ENCODE measurements around the gene FGD3. TPM values are rescaled to one million over a fixed set of nuclear protein-coding genes. Genes with fewer than 3 reads are reported as not detected.

Gene FGD3
- total and polyA plus RNA-seq, 9 of the 15 experiments (the other 6 are each of a cell fraction or from before 2014, with no cell fraction given) = 0.07 to 1.3 (median 0.29) TPM

- intact Hi-C loops (cut with micrococcal nuclease) = loop anchor here (5.0 kb wide), 1 partner anchor 106 kb away; no protein-coding TSS in a partner anchor
Measured at GRCh38 chr9:93001031-93001430, 53.7 kb downstream of the FGD3 start.

More at GRCh38 chr9:93001031-93001430, 53.7 kb downstream of the FGD3 start:
- Histone ChIP-seq H3K4me1 (replicated peaks in 1 of 2; ENCODE audit: control insufficient read depth in 2 of 2, insufficient read depth in 2 of 2, low read length in 2 of 2) (peaks cover 9 to 10% of the 10 kb centered on the region in 2 experiments; a peak in 4 of 5 replicates), H3K9me3 (replicated peaks; ENCODE audit: control insufficient read depth, insufficient read depth, low read depth, low read length) (no peaks in the 10 kb centered on the region), H3K9ac (ENCODE audit: insufficient read depth in 1 of 2, low read depth in 2 of 2, low read length in 2 of 2) (no peak overlapping the region), H3K27me3 (ENCODE audit: control insufficient read depth in 2 of 2, insufficient read depth in 2 of 2, low read length in 2 of 2) (peaks cover 0 to 14% of the 10 kb centered on the region in 2 experiments; a peak in 2 of 5 replicates), H2AFZ (ENCODE audit: low read depth, low read length) (no peak overlapping the region), H3K27ac (ENCODE audit: extremely low read depth, low read depth, low read length) (no peak overlapping the region), H3K9me1 (ENCODE audit: control insufficient read depth, insufficient read depth, low read length) (no peaks in the 10 kb centered on the region), H3K4me3 (no peak overlapping the region), H3K4me2 (ENCODE audit: insufficient read depth, low read length) (no peak overlapping the region), H3K79me2 (ENCODE audit: control insufficient read depth, insufficient read depth, low read length) (no peaks in the 10 kb centered on the region), H3K36me3 (ENCODE audit: control insufficient read depth, insufficient read depth, low read length) (no peaks in the 10 kb centered on the region), H4K20me1 (replicated peaks; ENCODE audit: control insufficient read depth, insufficient read depth, low read length) (no peaks in the 10 kb centered on the region)
- no peak for FAIRE-seq
- in situ Hi-C loops (cut with MboI) = loop anchor here (25.0 kb wide), 1 partner anchor 311 kb away; no protein-coding TSS in a partner anchor
- 0% methylated on average over 2 of the region's 2 CpGs for WGBS (ENCODE audit: insufficient coverage, low coverage, missing lambda C conversion rate)
- DNase-seq (ENCODE audit: extremely low read depth in 1 of 4, low spot score in 3 of 4) = no peak
- no peak for TF ChIP-seq SRSF1 (IDR thresholded peaks at IDR 0.05; ENCODE audit: low read depth, low read length)
- TF ChIP-seq STAT5B (CRISPR knock-in tag; IDR thresholded peaks at IDR 0.05) = no peak
- no peak for TF ChIP-seq ZNF12 (CRISPR knock-in tag; IDR thresholded peaks at IDR 0.05)
- no peak for TF ChIP-seq ETV5 (CRISPR knock-in tag; IDR thresholded peaks at IDR 0.05; ENCODE audit: low read depth)
- no peak for TF ChIP-seq TCFL5 (CRISPR knock-in tag; conservative IDR thresholded peaks at IDR 0.05)
- no peak for TF ChIP-seq HMBOX1 (IDR thresholded peaks at IDR 0.05)
- TF ChIP-seq CBFA2T3 (IDR thresholded peaks at IDR 0.05) = no peak
- no peak for ATAC-seq
- POLR2A ChIA-PET = no interaction called here
- BruUV-seq (replicated peaks) = no TSS peak
- CTCF ChIA-PET (ENCODE audit: low intra/inter-chr PET ratio) = no interaction called here

Data from K562 (cell line).